Activated CD4-positive, alpha-beta memory T cell treated with anti-CD3 and anti-CD28 coated beads, Interleukin-2, amount 10 ng/mL, durations not matched to agents 7 days and 5 days (primary cell): ENCODE results near the gene PRKG1. TPM values are rescaled to one million over a fixed set of nuclear protein-coding genes. Genes with fewer than 3 reads are reported as not detected.
A peak's percentile ranks its signal among the peaks of the same experiment; 100 is the strongest.

Source experiments
- CTCF ChIA-PET: fragments of 350-600 bp; sonication (Branson Sonifier 250); formaldehyde crosslinking; loops from one replicate; lab custom pipeline; 2021; ENCODE audit warnings: antibody characterized with exemption, inconsistent platforms; lab: Charles Lee
- POLR2A ChIA-PET: fragments of 350-600 bp; sonication (Branson Sonifier 250); formaldehyde crosslinking; loops from one replicate; lab custom pipeline; 2021; ENCODE audit warnings: antibody characterized with exemption; lab: Charles Lee
- DNase-seq: peaks from one replicate; pipeline ENCODE4 v3.0.0-alpha.2; 2020
- H3K27ac Mint-ChIP-seq: one replicate; pipeline ENCODE4 v1.8.0; 2021; ENCODE audit warnings: mild to moderate bottlenecking, mixed read lengths
- H3K27me3 Mint-ChIP-seq: one replicate; pipeline ENCODE4 v1.8.0; 2021; ENCODE audit warnings: mixed read lengths
- H3K36me3 Mint-ChIP-seq: one replicate; pipeline ENCODE4 v1.8.0; 2021; ENCODE audit warnings: low read depth, mixed read lengths
- H3K4me1 Mint-ChIP-seq: one replicate; pipeline ENCODE4 v1.8.0; 2021; ENCODE audit warnings: mixed read lengths
- H3K4me3 Mint-ChIP-seq: one replicate; pipeline ENCODE4 v1.8.0; 2021; ENCODE audit warnings: mild to moderate bottlenecking, mixed read lengths
- H3K9me3 Mint-ChIP-seq: one replicate; pipeline ENCODE4 v1.8.0; 2021; ENCODE audit warnings: mixed read lengths
- total RNA-seq, 2 experiments: library from RNA; stranded (reverse); gene quantifications; one replicate each; pipeline ENCODE4 v1.2.3, GENCODE V29; 2021

Gene PRKG1
- total RNA-seq, 2 experiments from 2014 or later: not detected

GRCh38 chr10:51804866-51805265 lies 730.6 kb downstream of the PRKG1 start:
- no peak overlapping the region for H3K27ac Mint-ChIP-seq
- DNase-seq: no peak
- POLR2A ChIA-PET: no interaction called here
- CTCF ChIA-PET: no interaction called here
- peaks cover 1% of the 10 kb centered on the region for H3K27me3 Mint-ChIP-seq
- no peaks in the 10 kb centered on the region for H3K9me3 Mint-ChIP-seq
- H3K4me3 Mint-ChIP-seq: no peak overlapping the region
- no peaks in the 10 kb centered on the region for H3K4me1 Mint-ChIP-seq
- no peaks in the 10 kb centered on the region for H3K36me3 Mint-ChIP-seq

- POLR2A ChIA-PET: no interaction called here
- no peaks in the 10 kb centered on the region for H3K9me3 Mint-ChIP-seq
- no peak overlapping the region for H3K27ac Mint-ChIP-seq
- DNase-seq: no peak
- peaks cover 1% of the 10 kb centered on the region for H3K27me3 Mint-ChIP-seq
- H3K4me3 Mint-ChIP-seq: no peak overlapping the region
- H3K4me1 Mint-ChIP-seq: no peaks in the 10 kb centered on the region
- no peaks in the 10 kb centered on the region for H3K36me3 Mint-ChIP-seq
- CTCF ChIA-PET: no interaction called here
Observed at GRCh38 chr10:51806079-51806835, 732.0 kb downstream of the PRKG1 start.

GRCh38 chr10:51808187-51808586 lies 733.9 kb downstream of the PRKG1 start:
- peaks cover 1% of the 10 kb centered on the region for H3K27me3 Mint-ChIP-seq
- H3K27ac Mint-ChIP-seq: no peak overlapping the region
- no peaks in the 10 kb centered on the region for H3K36me3 Mint-ChIP-seq
- H3K4me1 Mint-ChIP-seq: no peaks in the 10 kb centered on the region
- no peak for DNase-seq
- ChIA-PET CTCF (no interaction called here), POLR2A (no interaction called here)
- no peak overlapping the region for H3K4me3 Mint-ChIP-seq
- H3K9me3 Mint-ChIP-seq: no peaks in the 10 kb centered on the region

- Mint-ChIP-seq H3K9me3 (no peaks in the 10 kb centered on the region), H3K4me3 (no peak overlapping the region), H3K27me3 (no peaks in the 10 kb centered on the region), H3K36me3 (no peaks in the 10 kb centered on the region), H3K27ac (no peak overlapping the region), H3K4me1 (no peaks in the 10 kb centered on the region)
- ChIA-PET CTCF (no interaction called here), POLR2A (no interaction called here)
- DNase-seq: no peak
Observed at GRCh38 chr10:51815723-51816122, 741.4 kb downstream of the PRKG1 start.

GRCh38 chr10:51821045-51821444 lies 746.8 kb downstream of the PRKG1 start:
- CTCF ChIA-PET: no interaction called here
- H3K27me3 Mint-ChIP-seq: no peaks in the 10 kb centered on the region
- POLR2A ChIA-PET: no interaction called here

GRCh38 chr10:51821745-51822144 lies 747.5 kb downstream of the PRKG1 start:
- Mint-ChIP-seq H3K36me3 (no peaks in the 10 kb centered on the region), H3K9me3 (no peaks in the 10 kb centered on the region), H3K4me3 (no peak overlapping the region), H3K27me3 (no peaks in the 10 kb centered on the region), H3K27ac (no peak overlapping the region), H3K4me1 (no peaks in the 10 kb centered on the region)
- DNase-seq: no peak
- POLR2A ChIA-PET: no interaction called here
- CTCF ChIA-PET: no interaction called here

More at GRCh38 chr10:51821045-51821444, 746.8 kb downstream of the PRKG1 start:
- H3K4me3 Mint-ChIP-seq: no peak overlapping the region
- no peak for DNase-seq
- no peaks in the 10 kb centered on the region for H3K9me3 Mint-ChIP-seq
- H3K4me1 Mint-ChIP-seq: no peaks in the 10 kb centered on the region
- H3K27ac Mint-ChIP-seq: no peak overlapping the region
- H3K36me3 Mint-ChIP-seq: no peaks in the 10 kb centered on the region

- DNase-seq: peak; percentile 17
- CTCF ChIA-PET: no interaction called here
- Mint-ChIP-seq H3K9me3 (no peaks in the 10 kb centered on the region), H3K4me3 (no peak overlapping the region), H3K27me3 (no peaks in the 10 kb centered on the region), H3K27ac (no peak overlapping the region), H3K36me3 (no peaks in the 10 kb centered on the region), H3K4me1 (peaks cover 4% of the 10 kb centered on the region)
- POLR2A ChIA-PET: no interaction called here
Observed at GRCh38 chr10:51832652-51833383, 758.5 kb downstream of the PRKG1 start.

- H3K9me3 Mint-ChIP-seq: no peaks in the 10 kb centered on the region
- H3K4me3 Mint-ChIP-seq: no peak overlapping the region
- no peaks in the 10 kb centered on the region for H3K27me3 Mint-ChIP-seq
- DNase-seq: no peak
- H3K36me3 Mint-ChIP-seq: no peaks in the 10 kb centered on the region
- CTCF ChIA-PET: no interaction called here
- POLR2A ChIA-PET: no interaction called here
- no peak overlapping the region for H3K27ac Mint-ChIP-seq
- H3K4me1 Mint-ChIP-seq: peaks cover 4% of the 10 kb centered on the region
Observed at GRCh38 chr10:51834548-51834947, 760.3 kb downstream of the PRKG1 start.

- DNase-seq: no peak
- ChIA-PET CTCF (no interaction called here), POLR2A (no interaction called here)
- Mint-ChIP-seq H3K36me3 (no peaks in the 10 kb centered on the region), H3K27ac (no peak overlapping the region), H3K27me3 (no peaks in the 10 kb centered on the region), H3K4me1 (no peaks in the 10 kb centered on the region), H3K9me3 (no peaks in the 10 kb centered on the region), H3K4me3 (no peak overlapping the region)
Observed at GRCh38 chr10:51838471-51838870, 764.2 kb downstream of the PRKG1 start.

- ChIA-PET CTCF (no interaction called here), POLR2A (no interaction called here)
- Mint-ChIP-seq H3K36me3 (no peaks in the 10 kb centered on the region), H3K27ac (no peak overlapping the region), H3K4me1 (peaks cover 2% of the 10 kb centered on the region), H3K9me3 (no peaks in the 10 kb centered on the region), H3K27me3 (no peaks in the 10 kb centered on the region), H3K4me3 (no peak overlapping the region)
- DNase-seq: no peak
Observed at GRCh38 chr10:51843966-51844365, 769.7 kb downstream of the PRKG1 start.

- Mint-ChIP-seq H3K4me1 (peaks cover 2% of the 10 kb centered on the region), H3K4me3 (no peak overlapping the region), H3K36me3 (no peaks in the 10 kb centered on the region), H3K27me3 (no peaks in the 10 kb centered on the region), H3K27ac (no peak overlapping the region), H3K9me3 (no peaks in the 10 kb centered on the region)
- no peak for DNase-seq
- CTCF ChIA-PET: no interaction called here
- POLR2A ChIA-PET: no interaction called here
Observed at GRCh38 chr10:51846856-51847506, 772.7 kb downstream of the PRKG1 start.

GRCh38 chr10:51852297-51852696 lies 778.0 kb downstream of the PRKG1 start:
- POLR2A ChIA-PET: no interaction called here

GRCh38 chr10:51857305-51857704 lies 783.0 kb downstream of the PRKG1 start:
- Mint-ChIP-seq H3K9me3 (no peaks in the 10 kb centered on the region), H3K4me1 (peaks cover 5% of the 10 kb centered on the region), H3K27ac (no peak overlapping the region), H3K36me3 (no peaks in the 10 kb centered on the region), H3K27me3 (no peaks in the 10 kb centered on the region), H3K4me3 (no peak overlapping the region)
- DNase-seq: no peak
- POLR2A ChIA-PET: no interaction called here
- CTCF ChIA-PET: no interaction called here

More at GRCh38 chr10:51852297-51852696, 778.0 kb downstream of the PRKG1 start:
- Mint-ChIP-seq H3K36me3 (no peaks in the 10 kb centered on the region), H3K4me1 (no peaks in the 10 kb centered on the region), H3K4me3 (no peak overlapping the region), H3K9me3 (no peaks in the 10 kb centered on the region), H3K27me3 (no peaks in the 10 kb centered on the region), H3K27ac (no peak overlapping the region)
- DNase-seq: no peak
- CTCF ChIA-PET: interaction anchor here (1.2 kb wide), 1 partner anchor 10 kb away, joined by 3 read pairs; no protein-coding TSS in a partner anchor
